ENCODE data around the gene AGPAT4.

- TF ChIP-seq CTCF (IDR thresholded peaks at IDR 0.05) (no peak), EZH2 (IDR thresholded peaks at IDR 0.05; ENCODE audit: borderline replicate concordance, insufficient read depth, low read depth, low read length, poor library complexity, severe bottlenecking) (no peak)
Measured at GRCh38 chr6:161228096-161228495, 45.8 kb downstream of the AGPAT4 start.

Data from B cell (primary cell).